ENCODE data around the gene FYN.

The FYN gene

GRCh38 chr6:111884068-111884467, 10.8 kb upstream of the FYN start:
- TF ChIP-seq CTCF (IDR thresholded peaks at IDR 0.05; ENCODE audit: insufficient read depth, low read depth, low read length, missing control alignments), result no peak
- DNase-seq (ENCODE audit: low read depth), result no peak
- H3K4me3 ChIP-seq (ENCODE audit: low read depth, low read length), result no peak overlapping the region

- DNase-seq (ENCODE audit: low read depth), result no peak
- H3K4me3 ChIP-seq (ENCODE audit: low read depth, low read length), result no peak overlapping the region
- TF ChIP-seq CTCF (IDR thresholded peaks at IDR 0.05; ENCODE audit: insufficient read depth, low read depth, low read length, missing control alignments), result no peak
Measured at GRCh38 chr6:111880181-111880888, 7.1 kb upstream of the FYN start.

GRCh38 chr6:111875741-111876140, 2.5 kb upstream of the FYN start:
- no peak for DNase-seq (ENCODE audit: low read depth)
- no peak for TF ChIP-seq CTCF (IDR thresholded peaks at IDR 0.05; ENCODE audit: insufficient read depth, low read depth, low read length, missing control alignments)
- no peak overlapping the region for H3K4me3 ChIP-seq (ENCODE audit: low read depth, low read length)

GRCh38 chr6:111874025-111874415, 768 bp upstream of the FYN start:
- peak overlapping the region; percentile 76 for H3K4me3 ChIP-seq (ENCODE audit: low read depth, low read length)
- no peak for TF ChIP-seq CTCF (IDR thresholded peaks at IDR 0.05; ENCODE audit: insufficient read depth, low read depth, low read length, missing control alignments)
- DNase-seq (ENCODE audit: low read depth), result peak; percentile 52

DNA sequence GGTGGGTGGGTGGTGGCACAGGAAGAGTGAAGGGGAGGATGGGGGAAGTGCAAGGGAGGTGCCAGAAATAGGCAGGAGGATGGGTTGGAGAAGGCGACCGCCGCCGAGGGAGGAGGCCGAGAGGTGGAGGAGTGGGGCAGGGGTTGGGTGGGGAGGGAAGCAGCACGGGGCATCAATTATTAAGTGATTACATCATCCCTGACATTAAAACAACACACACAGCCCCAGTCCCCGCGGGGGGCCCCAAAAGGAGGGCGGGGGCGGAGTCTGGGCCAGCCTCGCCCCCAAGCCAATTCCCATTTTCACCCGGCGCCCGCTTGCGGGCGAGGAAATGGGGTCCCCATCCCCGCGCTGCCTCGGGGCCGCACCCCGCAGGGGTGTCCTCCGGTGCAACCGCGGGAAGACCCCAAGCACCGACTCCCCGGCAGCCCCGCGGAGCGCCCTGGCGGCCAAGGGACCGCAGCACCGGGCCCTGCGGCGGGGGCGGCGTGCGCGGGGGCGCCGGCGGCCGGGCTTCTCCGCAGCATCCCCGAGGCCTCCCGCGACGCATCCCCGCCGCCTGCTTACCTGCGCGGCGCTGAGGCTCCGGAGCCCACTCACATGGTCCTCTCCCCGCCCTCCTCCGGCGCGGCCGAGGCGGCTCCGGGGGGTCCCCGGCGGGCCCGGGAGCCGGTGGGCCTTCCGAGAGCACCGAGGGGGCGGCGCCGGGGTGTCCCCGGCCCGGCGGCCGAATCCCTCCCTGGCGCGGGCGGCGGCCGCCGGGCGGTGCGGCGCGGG, 663 bp downstream of the FYN start:
- DNase-seq (ENCODE audit: low read depth), result peak; percentile 35
- TF ChIP-seq CTCF (IDR thresholded peaks at IDR 0.05; ENCODE audit: insufficient read depth, low read depth, low read length, missing control alignments), result peak; percentile 14
- peak overlapping the region; percentile 76 for H3K4me3 ChIP-seq (ENCODE audit: low read depth, low read length)

- TF ChIP-seq CTCF (IDR thresholded peaks at IDR 0.05; ENCODE audit: insufficient read depth, low read depth, low read length, missing control alignments), result no peak
- DNase-seq (ENCODE audit: low read depth), result peak; percentile 19
- H3K4me3 ChIP-seq (ENCODE audit: low read depth, low read length), result peak overlapping the region; percentile 76
Measured at GRCh38 chr6:111871725-111872400, 1.4 kb downstream of the FYN start.
